Activated CD4-positive, alpha-beta memory T cell treated with anti-CD3 and anti-CD28 coated beads, Interleukin-2, amount 10 ng/mL, durations not matched to agents 7 days and 5 days (primary cell): ENCODE measurements around the gene PIWIL4. TPM values are rescaled to one million over a fixed set of nuclear protein-coding genes. Genes with fewer than 3 reads are reported as not detected.

Experiments used
- CTCF ChIA-PET: fragments of 350-600 bp; sonication (Branson Sonifier 250); formaldehyde crosslinking; loops from one replicate; lab custom pipeline; 2021; ENCODE audit warnings: antibody characterized with exemption, inconsistent platforms; lab: Charles Lee
- POLR2A ChIA-PET: fragments of 350-600 bp; sonication (Branson Sonifier 250); formaldehyde crosslinking; loops from one replicate; lab custom pipeline; 2021; ENCODE audit warnings: antibody characterized with exemption; lab: Charles Lee
- DNase-seq: peaks from one replicate; pipeline ENCODE4 v3.0.0-alpha.2; 2020
- H3K27ac Mint-ChIP-seq: one replicate; pipeline ENCODE4 v1.8.0; 2021; ENCODE audit warnings: mild to moderate bottlenecking, mixed read lengths
- H3K27me3 Mint-ChIP-seq: one replicate; pipeline ENCODE4 v1.8.0; 2021; ENCODE audit warnings: mixed read lengths
- H3K36me3 Mint-ChIP-seq: one replicate; pipeline ENCODE4 v1.8.0; 2021; ENCODE audit warnings: low read depth, mixed read lengths
- H3K4me1 Mint-ChIP-seq: one replicate; pipeline ENCODE4 v1.8.0; 2021; ENCODE audit warnings: mixed read lengths
- H3K4me3 Mint-ChIP-seq: one replicate; pipeline ENCODE4 v1.8.0; 2021; ENCODE audit warnings: mild to moderate bottlenecking, mixed read lengths
- H3K9me3 Mint-ChIP-seq: one replicate; pipeline ENCODE4 v1.8.0; 2021; ENCODE audit warnings: mixed read lengths
- total RNA-seq, 2 experiments: library from RNA; stranded (reverse); gene quantifications; one replicate each; pipeline ENCODE4 v1.2.3, GENCODE V29; 2021

Gene PIWIL4
- total RNA-seq, 2 experiments from 2014 or later = 0.60 to 1.1 TPM

GRCh38 chr11:94577841-94578240 is 10.7 kb downstream of the PIWIL4 start:
- no peaks in the 10 kb centered on the region for H3K4me1 Mint-ChIP-seq
- CTCF ChIA-PET = no interaction called here

DNA sequence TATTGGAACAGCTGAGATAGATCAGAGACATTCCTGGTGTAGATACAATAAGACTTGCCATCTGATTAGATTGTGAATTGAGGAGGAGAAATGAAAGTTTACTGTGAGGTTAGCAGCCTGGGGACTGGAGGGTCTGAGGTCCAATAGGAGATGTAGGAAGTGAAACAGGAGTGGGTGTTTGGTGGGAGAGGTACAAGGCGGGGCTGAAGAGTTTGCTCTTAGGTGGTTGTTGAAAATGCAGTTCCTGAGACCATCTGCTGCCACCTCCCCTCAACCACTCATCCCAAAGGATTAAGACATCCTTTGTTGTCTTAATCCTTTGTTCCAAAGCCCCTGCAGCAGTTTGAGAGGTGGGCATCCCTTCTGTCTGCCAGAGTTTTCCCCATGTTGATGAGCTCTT is 14.8 kb downstream of the PIWIL4 start:
- Mint-ChIP-seq H3K27me3 (no peaks in the 10 kb centered on the region), H3K27ac (no peak overlapping the region), H3K9me3 (no peaks in the 10 kb centered on the region), H3K4me3 (no peak overlapping the region), H3K36me3 (no peaks in the 10 kb centered on the region), H3K4me1 (no peaks in the 10 kb centered on the region)
- ChIA-PET POLR2A (interaction anchor here (0.7 kb wide), 1 partner anchor 71 kb away, joined by 3 read pairs; no protein-coding TSS in a partner anchor), CTCF (no interaction called here)
- no peak for DNase-seq

More at GRCh38 chr11:94577841-94578240, 10.7 kb downstream of the PIWIL4 start:
- no peaks in the 10 kb centered on the region for H3K9me3 Mint-ChIP-seq
- no peaks in the 10 kb centered on the region for H3K27me3 Mint-ChIP-seq
- DNase-seq = no peak
- H3K4me3 Mint-ChIP-seq = no peak overlapping the region
- POLR2A ChIA-PET = no interaction called here
- no peaks in the 10 kb centered on the region for H3K36me3 Mint-ChIP-seq
- no peak overlapping the region for H3K27ac Mint-ChIP-seq

DNA sequence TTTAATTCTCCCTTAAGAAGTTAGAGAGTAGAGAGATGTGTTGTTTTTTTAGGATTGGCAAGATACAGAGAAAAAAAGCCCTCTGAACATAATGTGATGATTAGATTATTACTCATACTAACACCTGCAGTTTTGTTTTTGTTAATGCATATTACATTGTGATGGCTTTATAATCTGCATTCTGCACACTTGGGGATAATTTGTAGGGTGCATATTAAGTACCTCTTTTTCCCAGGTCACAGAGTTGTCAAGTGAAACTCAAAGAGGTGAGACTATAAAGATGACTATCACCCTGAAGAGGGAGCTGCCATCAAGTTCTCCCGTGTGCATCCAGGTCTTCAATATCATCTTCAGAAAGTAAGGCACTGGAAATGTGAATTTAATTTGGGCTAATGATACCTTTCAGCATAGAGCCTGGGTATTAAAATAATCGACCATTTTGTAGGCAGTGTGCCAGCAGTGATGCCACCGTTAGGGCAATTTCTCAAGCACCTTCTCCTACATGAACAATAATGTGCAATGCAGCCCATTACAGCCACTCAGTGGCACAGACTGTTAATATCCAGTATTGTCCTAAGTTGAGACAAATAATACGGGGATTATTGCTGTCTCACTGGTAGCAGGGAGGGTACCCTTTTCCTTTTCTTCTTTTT is 16.2 kb downstream of the PIWIL4 start:
- H3K9me3 Mint-ChIP-seq = no peaks in the 10 kb centered on the region
- no peaks in the 10 kb centered on the region for H3K4me1 Mint-ChIP-seq
- ChIA-PET CTCF (no interaction called here), POLR2A (no interaction called here)
- no peak overlapping the region for H3K4me3 Mint-ChIP-seq
- no peak overlapping the region for H3K27ac Mint-ChIP-seq
- no peaks in the 10 kb centered on the region for H3K36me3 Mint-ChIP-seq
- no peak for DNase-seq
- H3K27me3 Mint-ChIP-seq = no peaks in the 10 kb centered on the region

DNA sequence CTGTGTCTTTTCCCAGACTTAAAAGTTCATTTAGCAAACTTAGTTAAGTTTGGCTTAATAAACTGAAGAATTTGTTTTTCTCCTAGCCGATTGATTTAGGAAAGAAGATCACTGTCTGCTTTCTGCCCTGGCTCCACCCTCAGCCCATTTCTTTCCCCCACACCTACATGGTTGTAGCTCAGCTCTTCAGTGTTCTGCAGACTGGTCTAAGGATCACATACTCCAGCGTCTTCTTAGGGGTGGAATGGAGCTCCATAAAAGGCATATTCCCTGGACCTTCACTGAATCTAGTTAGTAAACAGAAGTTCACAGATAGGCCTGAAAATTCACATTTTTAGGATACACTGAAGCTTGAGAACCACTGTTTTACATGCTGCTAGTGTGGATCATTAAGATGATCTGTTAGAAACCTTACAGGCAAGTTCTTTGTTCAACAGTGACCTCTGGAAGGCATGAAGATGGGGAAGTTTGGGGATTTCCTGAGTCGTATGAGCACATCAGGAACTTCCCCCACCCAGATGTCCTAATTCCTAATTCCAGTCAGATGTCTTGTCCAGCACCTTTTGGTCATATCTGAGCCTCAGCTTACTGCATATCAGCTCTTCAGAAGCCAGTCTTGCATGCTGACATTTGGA is 16.8 kb downstream of the PIWIL4 start:
- DNase-seq = no peak
- ChIA-PET CTCF (no interaction called here), POLR2A (no interaction called here)
- H3K27ac Mint-ChIP-seq = no peak overlapping the region
- H3K4me3 Mint-ChIP-seq = no peak overlapping the region
- H3K36me3 Mint-ChIP-seq = no peaks in the 10 kb centered on the region
- H3K9me3 Mint-ChIP-seq = no peaks in the 10 kb centered on the region
- H3K4me1 Mint-ChIP-seq = no peaks in the 10 kb centered on the region
- H3K27me3 Mint-ChIP-seq = no peaks in the 10 kb centered on the region

GRCh38 chr11:94584978-94585377 is 17.8 kb downstream of the PIWIL4 start:
- H3K27me3 Mint-ChIP-seq = no peaks in the 10 kb centered on the region
- CTCF ChIA-PET = no interaction called here
- POLR2A ChIA-PET = no interaction called here
- no peaks in the 10 kb centered on the region for H3K4me1 Mint-ChIP-seq
- no peak overlapping the region for H3K4me3 Mint-ChIP-seq
- no peaks in the 10 kb centered on the region for H3K9me3 Mint-ChIP-seq
- H3K27ac Mint-ChIP-seq = no peak overlapping the region
- no peak for DNase-seq
- H3K36me3 Mint-ChIP-seq = no peaks in the 10 kb centered on the region

- H3K27me3 Mint-ChIP-seq = no peaks in the 10 kb centered on the region
Observed at GRCh38 chr11:94585399-94585798, 18.2 kb downstream of the PIWIL4 start.

GRCh38 chr11:94586546-94586945 is 19.4 kb downstream of the PIWIL4 start:
- no peaks in the 10 kb centered on the region for H3K27me3 Mint-ChIP-seq
- H3K4me3 Mint-ChIP-seq = no peak overlapping the region
- POLR2A ChIA-PET = no interaction called here
- CTCF ChIA-PET = no interaction called here
- DNase-seq = no peak
- H3K4me1 Mint-ChIP-seq = no peaks in the 10 kb centered on the region
- no peaks in the 10 kb centered on the region for H3K9me3 Mint-ChIP-seq
- no peaks in the 10 kb centered on the region for H3K36me3 Mint-ChIP-seq
- no peak overlapping the region for H3K27ac Mint-ChIP-seq

More at GRCh38 chr11:94585399-94585798, 18.2 kb downstream of the PIWIL4 start:
- Mint-ChIP-seq H3K4me3 (no peak overlapping the region), H3K9me3 (no peaks in the 10 kb centered on the region), H3K27ac (no peak overlapping the region), H3K36me3 (no peaks in the 10 kb centered on the region), H3K4me1 (no peaks in the 10 kb centered on the region)
- DNase-seq = no peak
- ChIA-PET POLR2A (no interaction called here), CTCF (no interaction called here)

DNA sequence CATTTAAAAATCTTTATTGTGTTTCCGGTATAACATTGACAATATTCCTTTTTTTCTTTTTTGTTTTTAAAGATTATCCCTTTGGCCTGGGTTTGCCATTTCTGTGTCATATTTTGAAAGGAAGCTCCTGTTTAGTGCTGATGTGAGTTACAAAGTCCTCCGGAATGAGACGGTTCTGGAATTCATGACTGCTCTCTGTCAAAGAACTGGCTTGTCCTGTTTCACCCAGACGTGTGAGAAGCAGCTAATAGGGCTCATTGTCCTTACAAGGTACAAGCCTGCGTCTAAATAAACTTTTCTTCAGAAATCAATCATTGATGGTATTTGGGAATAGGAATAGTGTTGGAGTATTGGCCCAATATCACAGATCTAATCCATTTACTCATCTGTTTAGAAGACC is 19.8 kb downstream of the PIWIL4 start:
- DNase-seq = no peak
- Mint-ChIP-seq H3K27me3 (no peaks in the 10 kb centered on the region), H3K4me1 (no peaks in the 10 kb centered on the region), H3K27ac (no peak overlapping the region), H3K9me3 (no peaks in the 10 kb centered on the region), H3K36me3 (no peaks in the 10 kb centered on the region), H3K4me3 (no peak overlapping the region)
- CTCF ChIA-PET = no interaction called here
- POLR2A ChIA-PET = no interaction called here

GRCh38 chr11:94588366-94588942 is 21.3 kb downstream of the PIWIL4 start:
- Mint-ChIP-seq H3K27ac (no peak overlapping the region), H3K36me3 (no peaks in the 10 kb centered on the region), H3K4me3 (no peak overlapping the region), H3K4me1 (no peaks in the 10 kb centered on the region), H3K27me3 (no peaks in the 10 kb centered on the region), H3K9me3 (no peaks in the 10 kb centered on the region)
- ChIA-PET POLR2A (no interaction called here), CTCF (interaction anchor here (0.5 kb wide), 1 partner anchor 262 kb away, joined by 4 read pairs; no protein-coding TSS in a partner anchor)
- DNase-seq = no peak

GRCh38 chr11:94590352-94591041 is 23.3 kb downstream of the PIWIL4 start:
- Mint-ChIP-seq H3K4me3 (no peak overlapping the region), H3K9me3 (no peaks in the 10 kb centered on the region), H3K27ac (no peak overlapping the region), H3K4me1 (no peaks in the 10 kb centered on the region), H3K36me3 (no peaks in the 10 kb centered on the region), H3K27me3 (no peaks in the 10 kb centered on the region)
- ChIA-PET CTCF (no interaction called here), POLR2A (no interaction called here)
- DNase-seq = no peak

DNA sequence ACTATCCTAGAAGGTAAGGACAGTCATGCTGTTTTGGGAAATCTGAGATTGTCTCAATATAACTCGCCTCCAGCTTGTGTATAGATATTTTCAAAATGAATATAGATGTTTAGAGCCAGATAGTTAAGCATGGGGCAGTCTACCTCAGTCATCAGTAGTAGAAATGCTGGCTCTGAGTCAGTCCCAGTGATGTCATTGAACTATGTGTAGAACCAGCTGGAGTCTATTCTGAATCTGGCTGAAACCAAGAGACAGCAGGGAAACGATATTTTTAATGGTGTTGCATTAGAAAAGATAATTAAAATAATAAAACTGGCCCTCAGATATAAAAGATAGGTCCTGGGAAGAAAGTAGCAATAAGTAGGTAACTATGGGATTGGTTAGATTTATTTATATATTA is 25.9 kb downstream of the PIWIL4 start:
- no peak overlapping the region for H3K27ac Mint-ChIP-seq
- H3K27me3 Mint-ChIP-seq = no peaks in the 10 kb centered on the region
- no peak for DNase-seq
- no peaks in the 10 kb centered on the region for H3K9me3 Mint-ChIP-seq
- ChIA-PET POLR2A (no interaction called here), CTCF (no interaction called here)
- no peaks in the 10 kb centered on the region for H3K4me1 Mint-ChIP-seq
- no peaks in the 10 kb centered on the region for H3K36me3 Mint-ChIP-seq
- H3K4me3 Mint-ChIP-seq = no peak overlapping the region

- no peak overlapping the region for H3K4me3 Mint-ChIP-seq
- no peaks in the 10 kb centered on the region for H3K27me3 Mint-ChIP-seq
- ChIA-PET CTCF (no interaction called here), POLR2A (no interaction called here)
- H3K9me3 Mint-ChIP-seq = no peaks in the 10 kb centered on the region
- no peaks in the 10 kb centered on the region for H3K36me3 Mint-ChIP-seq
- DNase-seq = no peak
- no peak overlapping the region for H3K27ac Mint-ChIP-seq
- H3K4me1 Mint-ChIP-seq = no peaks in the 10 kb centered on the region
Observed at GRCh38 chr11:94595076-94595475, 27.9 kb downstream of the PIWIL4 start.

DNA sequence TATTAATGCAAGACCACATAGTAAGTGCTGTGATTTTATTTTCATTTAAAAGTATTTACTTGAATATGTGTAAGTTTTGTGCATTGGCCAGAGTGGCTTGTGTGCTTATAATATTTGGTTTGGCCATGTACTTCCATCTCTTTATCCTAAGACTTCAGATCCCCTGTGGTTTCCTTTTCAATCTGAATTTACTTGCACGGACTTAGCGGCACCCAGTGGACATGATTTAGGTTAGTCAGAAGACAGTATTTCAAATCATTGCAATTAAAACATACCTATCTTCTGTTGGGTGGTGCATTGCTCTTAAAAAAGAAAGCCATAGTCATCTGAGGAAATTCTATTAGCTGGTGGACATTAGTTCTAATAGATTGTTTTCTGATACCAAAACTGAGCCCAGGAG is 30.7 kb downstream of the PIWIL4 start:
- H3K4me1 Mint-ChIP-seq = no peaks in the 10 kb centered on the region
- H3K9me3 Mint-ChIP-seq = no peaks in the 10 kb centered on the region
- POLR2A ChIA-PET = no interaction called here
- H3K36me3 Mint-ChIP-seq = no peaks in the 10 kb centered on the region
- no peak overlapping the region for H3K27ac Mint-ChIP-seq
- H3K27me3 Mint-ChIP-seq = no peaks in the 10 kb centered on the region
- H3K4me3 Mint-ChIP-seq = no peak overlapping the region
- DNase-seq = no peak
- CTCF ChIA-PET = no interaction called here
